ENCODE results near the gene FSCB.

- TF ChIP-seq EP300 (IDR thresholded peaks at IDR 0.05) (no peak), POLR2A (IDR thresholded peaks at IDR 0.05) (no peak), CTCF (IDR thresholded peaks at IDR 0.05) (no peak), POLR2AphosphoS5 (IDR thresholded peaks at IDR 0.05) (no peak)
These were observed 43.6 kb downstream of the FSCB start for GRCh38 chr14:44463356-44464004.
